HEK293 (cell line): ENCODE results near the gene PTPRG.

ENCODE experiments used
- AEBP2 ChIP-seq: fragments of 450-650 bp; formaldehyde crosslinking; IDR thresholded peaks from 2 replicates; pipeline ENCODE4 v1.5.1; 2016; ENCODE audit warnings: missing biosample characterization, missing genetic modification characterization, borderline replicate concordance
- BCL11A ChIP-seq: fragments of 450-650 bp; formaldehyde crosslinking; IDR thresholded peaks from 2 replicates; pipeline ENCODE4 v1.5.1; 2016; ENCODE audit warnings: low read depth, missing biosample characterization, missing genetic modification characterization
- GFI1B ChIP-seq: fragments of 450-650 bp; formaldehyde crosslinking; IDR thresholded peaks from 2 replicates; pipeline ENCODE4 v1.5.1; 2016; ENCODE audit warnings: missing biosample characterization, missing genetic modification characterization
- GLI4 ChIP-seq: fragments of 450-650 bp; formaldehyde crosslinking; IDR thresholded peaks from 2 replicates; pipeline ENCODE4 v1.5.1; 2016; ENCODE audit warnings: missing biosample characterization, missing genetic modification characterization
- HOXA7 ChIP-seq: sonication (generic); formaldehyde crosslinking; IDR thresholded peaks from 2 replicates; pipeline ENCODE4 v1.8.1; 2022; ENCODE audit warnings: missing genetic modification reagents, borderline replicate concordance
- HOXC10 ChIP-seq: sonication (generic); formaldehyde crosslinking; IDR thresholded peaks from 2 replicates; pipeline ENCODE4 v1.8.1; 2023; ENCODE audit warnings: mild to moderate bottlenecking, missing genetic modification reagents
- KLF10 ChIP-seq: fragments of 450-650 bp; IDR thresholded peaks from 2 replicates; pipeline ENCODE4 v1.5.1; 2018; ENCODE audit warnings: missing biosample characterization, mild to moderate bottlenecking, missing genetic modification characterization
- KLF16 ChIP-seq: fragments of 450-650 bp; formaldehyde crosslinking; IDR thresholded peaks from 2 replicates; pipeline ENCODE4 v1.5.1; 2017; ENCODE audit warnings: missing biosample characterization, missing genetic modification characterization
- OSR2 ChIP-seq: fragments of 450-650 bp; formaldehyde crosslinking; IDR thresholded peaks from 2 replicates; pipeline ENCODE4 v1.5.1; 2016; ENCODE audit warnings: missing biosample characterization, missing genetic modification characterization
- PRDM1 ChIP-seq: fragments of 450-650 bp; formaldehyde crosslinking; IDR thresholded peaks from 2 replicates; pipeline ENCODE4; 2016; ENCODE audit warnings: missing biosample characterization, missing genetic modification characterization
- PRDM6 ChIP-seq: fragments of 450-650 bp; formaldehyde crosslinking; IDR thresholded peaks from 2 replicates; pipeline ENCODE4 v1.5.1; 2017; ENCODE audit warnings: missing biosample characterization, missing genetic modification characterization
- SCRT2 ChIP-seq: fragments of 450-650 bp; formaldehyde crosslinking; IDR thresholded peaks from 2 replicates; pipeline ENCODE4 v1.5.1; 2016; ENCODE audit warnings: missing biosample characterization, missing genetic modification characterization
- SP7 ChIP-seq: fragments of 450-650 bp; formaldehyde crosslinking; IDR thresholded peaks from 2 replicates; pipeline ENCODE4 v1.5.1; 2016; ENCODE audit warnings: missing biosample characterization, missing genetic modification characterization
- ZBTB21 ChIP-seq: fragments of 450-650 bp; formaldehyde crosslinking; IDR thresholded peaks from 2 replicates; pipeline ENCODE4 v1.5.1; 2017; ENCODE audit warnings: missing biosample characterization, missing genetic modification characterization
- ZBTB26 ChIP-seq: fragments of 450-650 bp; formaldehyde crosslinking; optimal IDR thresholded peaks from 2 replicates; pipeline ENCODE3; 2016; ENCODE audit warnings: missing biosample characterization, mild to moderate bottlenecking, missing genetic modification characterization
- ZFP41 ChIP-seq: fragments of 450-650 bp; formaldehyde crosslinking; IDR thresholded peaks from 2 replicates; pipeline ENCODE4 v1.5.1; 2016; ENCODE audit warnings: missing biosample characterization, missing genetic modification characterization, borderline replicate concordance
- ZNF114 ChIP-seq: fragments of 450-650 bp; formaldehyde crosslinking; IDR thresholded peaks from 2 replicates; pipeline ENCODE4 v1.5.0; 2017; ENCODE audit warnings: missing biosample characterization, missing genetic modification characterization
- ZNF174 ChIP-seq: fragments of 450-650 bp; formaldehyde crosslinking; IDR thresholded peaks from 2 replicates; pipeline ENCODE4 v1.5.0; 2017; ENCODE audit warnings: missing biosample characterization, mild to moderate bottlenecking, missing genetic modification characterization
- ZNF2 ChIP-seq: fragments of 450-650 bp; formaldehyde crosslinking; IDR thresholded peaks from 2 replicates; pipeline ENCODE4 v1.5.1; 2016; ENCODE audit warnings: missing biosample characterization, missing genetic modification characterization
- ZNF214 ChIP-seq: fragments of 450-650 bp; formaldehyde crosslinking; IDR thresholded peaks from 2 replicates; pipeline ENCODE4 v1.5.1; 2017; ENCODE audit warnings: missing biosample characterization, mild to moderate bottlenecking, missing genetic modification characterization, borderline replicate concordance
- ZNF324 ChIP-seq: fragments of 450-650 bp; formaldehyde crosslinking; IDR thresholded peaks from 2 replicates; pipeline ENCODE4 v1.5.1; 2016; ENCODE audit warnings: missing biosample characterization, missing genetic modification characterization
- ZNF354C ChIP-seq: fragments of 450-650 bp; formaldehyde crosslinking; IDR thresholded peaks from 2 replicates; pipeline ENCODE4 v1.5.1; 2016; ENCODE audit warnings: missing biosample characterization, missing genetic modification characterization, low read depth, borderline replicate concordance
- ZNF394 ChIP-seq: fragments of 450-650 bp; formaldehyde crosslinking; IDR thresholded peaks from 2 replicates; pipeline ENCODE4 v1.5.1; 2016; ENCODE audit warnings: missing biosample characterization, missing genetic modification characterization, mild to moderate bottlenecking, moderate library complexity, borderline replicate concordance
- ZNF48 ChIP-seq: fragments of 450-650 bp; formaldehyde crosslinking; IDR thresholded peaks from 2 replicates; pipeline ENCODE4 v1.5.1; 2016; ENCODE audit warnings: missing biosample characterization, missing genetic modification characterization
- ZNF488 ChIP-seq: fragments of 450-650 bp; formaldehyde crosslinking; IDR thresholded peaks from 2 replicates; pipeline ENCODE4 v1.5.1; 2016; ENCODE audit warnings: missing biosample characterization, missing genetic modification characterization
- ZNF558 ChIP-seq: fragments of 450-650 bp; formaldehyde crosslinking; IDR thresholded peaks from 2 replicates; pipeline ENCODE4 v1.5.1; 2016; ENCODE audit warnings: missing biosample characterization, missing genetic modification characterization
- ZNF580 ChIP-seq: fragments of 450-650 bp; formaldehyde crosslinking; IDR thresholded peaks from 2 replicates; pipeline ENCODE4 v1.5.1; 2016; ENCODE audit warnings: missing biosample characterization, missing genetic modification characterization
- ZNF623 ChIP-seq: fragments of 450-650 bp; formaldehyde crosslinking; IDR thresholded peaks from 2 replicates; pipeline ENCODE4 v1.5.1; 2016; ENCODE audit warnings: missing biosample characterization, missing genetic modification characterization
- ZNF639 ChIP-seq: fragments of 450-650 bp; formaldehyde crosslinking; IDR thresholded peaks from 2 replicates; pipeline ENCODE4 v1.5.1; 2016; ENCODE audit warnings: missing biosample characterization, missing genetic modification characterization
- ZNF654 ChIP-seq: fragments of 450-650 bp; formaldehyde crosslinking; IDR thresholded peaks from 2 replicates; pipeline ENCODE4 v1.5.1; 2016; ENCODE audit warnings: low read depth, missing biosample characterization, missing genetic modification characterization
- ZNF677 ChIP-seq: fragments of 450-650 bp; IDR thresholded peaks from 2 replicates; pipeline ENCODE4 v1.5.0; 2018; ENCODE audit warnings: missing biosample characterization, mild to moderate bottlenecking, missing genetic modification characterization, moderate library complexity
- ZNF843 ChIP-seq: fragments of 450-650 bp; formaldehyde crosslinking; IDR thresholded peaks from 2 replicates; pipeline ENCODE4 v1.5.1; 2016; ENCODE audit warnings: missing biosample characterization, missing genetic modification characterization
- ZSCAN30 ChIP-seq: fragments of 450-650 bp; IDR thresholded peaks from 2 replicates; pipeline ENCODE4 v1.5.1; 2018; ENCODE audit warnings: missing biosample characterization, mild to moderate bottlenecking, missing genetic modification characterization, moderate library complexity
- ZXDB ChIP-seq: fragments of 450-650 bp; formaldehyde crosslinking; IDR thresholded peaks from 2 replicates; pipeline ENCODE4 v1.5.1; 2016; ENCODE audit warnings: missing biosample characterization, missing genetic modification characterization

Gene PTPRG

GRCh38 chr3:61877359-61878138 lies 316.2 kb downstream of the PTPRG start (continued):
- 0 out of 2 replicates have a peak, but pooled peaks have one; percentile 11 for TF ChIP-seq PRDM1 (tag by site-specific recombination)
- peak; percentile 42; the same call in 1 of the 2 replicates for TF ChIP-seq ZNF843 (tag by site-specific recombination)
- TF ChIP-seq ZNF623 = no peak
- TF ChIP-seq ZNF677 (tag by site-specific recombination) = no peak
- TF ChIP-seq ZNF639 = peak; percentile 46; the same call in 1 of the 2 replicates
- TF ChIP-seq ZNF114 (tag by site-specific recombination) = no peak
- no peak for TF ChIP-seq ZNF558 (tag by site-specific recombination)
- peak; percentile 87 for TF ChIP-seq SCRT2 (tag by site-specific recombination)
- TF ChIP-seq ZBTB21 (tag by site-specific recombination) = peak; percentile 51; the same call in 1 of the 2 replicates
- peak; percentile 29; the same call in 1 of the 2 replicates for TF ChIP-seq KLF10 (tag by site-specific recombination)
- TF ChIP-seq ZNF654 = no peak
- TF ChIP-seq ZNF488 (tag by site-specific recombination) = no peak
- no peak for TF ChIP-seq KLF16 (tag by site-specific recombination)
- no peak for TF ChIP-seq ZNF214 (tag by site-specific recombination)
- TF ChIP-seq ZNF580 (tag by site-specific recombination) = no peak
- TF ChIP-seq ZNF174 (tag by site-specific recombination) = no peak
- no peak for TF ChIP-seq BCL11A (tag by site-specific recombination)
- TF ChIP-seq GLI4 (tag by site-specific recombination) = no peak
- 0 out of 2 replicates have a peak, but pooled peaks have one; percentile 18 for TF ChIP-seq ZNF324 (tag by site-specific recombination)
- peak; percentile 57; the same call in 1 of the 2 replicates for TF ChIP-seq ZNF394 (tag by site-specific recombination)
- no peak for TF ChIP-seq ZXDB
- TF ChIP-seq HOXC10 = no peak
- 0 out of 2 replicates have a peak, but pooled peaks have one; percentile 10 for TF ChIP-seq ZSCAN30 (tag by site-specific recombination)
- TF ChIP-seq HOXA7 = no peak
- no peak for TF ChIP-seq AEBP2 (tag by site-specific recombination)
- TF ChIP-seq ZFP41 (tag by site-specific recombination) = no peak
- TF ChIP-seq ZNF48 (tag by site-specific recombination) = no peak
- no peak for TF ChIP-seq ZNF354C (tag by site-specific recombination)
- TF ChIP-seq SP7 (tag by site-specific recombination) = peak; percentile 93
- peak; percentile 74 for TF ChIP-seq OSR2 (tag by site-specific recombination)
- peak; percentile 97 for TF ChIP-seq PRDM6
- 0 out of 2 replicates have a peak, but pooled peaks have one; percentile 41 for TF ChIP-seq ZNF2 (tag by site-specific recombination)
- no peak for TF ChIP-seq ZBTB26 (tag by site-specific recombination)
- TF ChIP-seq GFI1B (tag by site-specific recombination) = 0 out of 2 replicates have a peak, but pooled peaks have one; percentile 6
